GM19351 (cell line): ENCODE data around the gene ANKLE2.
"Not testable (repeated sequence)": the region's sequence is repeated elsewhere in the genome, so short reads cannot be mapped to it uniquely, and the experiment has no call there.

Experiments
- ATAC-seq: cut with Tn5 transposase; IDR thresholded peaks from one replicate; pipeline ENCODE4 v1.9.1; 2021; ENCODE audit warnings: mild to moderate bottlenecking, moderate library complexity; ENCODE audit not compliant: unreplicated experiment

The ANKLE2 gene

GRCh38 chr12:132720606-132721345 lies 40.9 kb downstream of the ANKLE2 start:
- no peak for ATAC-seq

DNA sequence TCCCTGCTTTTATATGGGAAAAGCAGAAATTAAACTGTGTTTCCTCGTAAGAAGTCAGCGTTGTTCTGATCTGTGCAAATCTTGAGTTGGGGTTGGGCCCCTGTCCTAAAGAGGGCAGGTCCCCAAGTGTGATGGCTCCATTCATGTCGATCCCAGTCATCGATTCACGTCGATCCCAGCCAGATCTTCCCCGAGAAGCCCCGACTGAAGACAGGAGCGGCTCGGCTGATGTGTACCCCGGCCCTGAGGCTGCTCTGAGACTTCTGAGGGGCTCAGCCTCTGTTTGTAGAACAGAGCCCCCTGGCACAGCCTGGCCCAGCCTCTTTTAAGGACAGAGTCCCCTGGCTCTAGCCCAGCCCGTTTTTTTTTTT lies 41.7 kb downstream of the ANKLE2 start:
- ATAC-seq = no peak

- ATAC-seq = no peak
Measured at GRCh38 chr12:132719141-132719953, 42.3 kb downstream of the ANKLE2 start.

GRCh38 chr12:132718644-132719043 lies 43.0 kb downstream of the ANKLE2 start:
- no peak for ATAC-seq

DNA sequence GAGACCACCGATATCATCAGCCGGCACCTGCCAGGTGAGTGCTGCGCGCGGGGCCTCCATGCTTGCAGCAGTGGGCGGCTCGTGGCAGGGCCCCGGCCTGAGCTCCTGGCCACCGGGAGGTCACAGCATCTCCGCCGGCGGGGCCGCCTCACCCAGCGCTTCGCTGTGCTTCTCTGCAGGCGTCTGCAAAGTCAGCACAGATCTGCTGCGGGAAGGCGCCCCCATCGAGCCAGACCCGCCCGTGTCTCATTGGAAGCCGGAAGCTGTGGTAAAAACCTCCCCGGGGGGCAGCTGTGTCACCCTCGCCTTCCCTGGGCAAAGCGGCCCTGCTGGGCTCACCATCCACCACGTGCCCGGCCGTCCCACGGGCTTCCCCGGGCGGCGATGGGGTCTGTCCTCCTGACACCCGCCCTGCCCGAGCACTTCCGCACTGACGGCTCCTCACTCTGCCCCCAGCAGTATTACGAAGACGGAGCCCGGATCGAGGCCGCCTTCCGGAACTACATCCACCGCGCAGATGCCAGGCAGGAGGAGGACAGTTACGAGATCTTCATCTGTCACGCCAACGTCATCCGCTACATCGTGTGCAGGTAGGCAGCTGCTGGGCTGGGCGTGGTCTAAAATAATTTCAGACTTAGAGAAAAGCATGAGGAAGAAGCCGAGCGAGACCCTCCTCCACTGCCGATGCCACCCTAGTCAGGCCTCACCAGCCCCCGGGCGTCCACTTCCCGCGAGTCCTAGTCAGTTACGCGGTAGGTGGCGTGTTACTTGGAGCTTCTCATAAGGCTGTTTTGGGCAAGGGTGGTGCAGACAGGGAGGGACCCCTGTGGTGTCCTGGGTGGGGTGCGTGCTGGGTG lies 43.9 kb downstream of the ANKLE2 start:
- ATAC-seq = no peak

DNA sequence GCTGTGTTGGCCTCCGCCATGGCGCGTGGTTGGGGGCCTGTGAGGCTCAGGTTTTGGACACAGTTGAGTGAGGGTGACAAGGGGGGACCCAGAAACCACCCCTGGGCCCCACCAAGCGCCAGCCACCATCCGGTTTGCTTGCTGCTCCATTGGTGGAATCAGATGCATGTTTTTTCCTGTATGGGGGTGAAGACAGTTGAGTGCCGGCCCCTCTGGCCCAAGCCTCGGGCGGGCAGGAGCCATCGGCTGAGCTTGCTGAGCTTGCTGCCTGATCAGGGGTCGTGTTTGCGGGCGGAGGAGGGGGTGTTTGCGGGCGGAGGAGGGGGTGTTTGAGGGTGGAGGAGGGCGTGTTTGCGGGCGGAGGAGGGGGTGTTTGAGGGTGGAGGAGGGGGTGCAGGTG lies 44.6 kb downstream of the ANKLE2 start:
- ATAC-seq = no peak

DNA sequence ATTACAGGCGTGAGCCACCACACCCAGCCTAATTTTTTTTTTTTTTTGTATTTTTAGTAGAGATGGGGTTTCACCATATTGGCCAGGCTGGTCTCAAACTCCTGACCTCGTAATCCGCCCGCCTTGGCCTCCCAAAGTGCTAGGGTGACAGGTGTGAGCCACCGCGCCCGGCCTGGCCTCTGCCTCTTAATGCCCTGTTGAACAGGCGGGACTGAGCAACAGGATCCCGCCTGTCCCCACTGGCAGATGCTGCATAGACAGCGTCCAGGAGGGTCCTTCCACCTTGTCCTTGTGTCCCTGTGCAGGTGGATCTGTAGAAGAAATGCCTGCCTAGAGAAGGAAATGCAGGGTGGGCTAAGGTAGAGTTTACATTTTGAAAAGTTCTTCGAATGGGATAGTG lies 45.3 kb downstream of the ANKLE2 start:
- no peak for ATAC-seq

DNA sequence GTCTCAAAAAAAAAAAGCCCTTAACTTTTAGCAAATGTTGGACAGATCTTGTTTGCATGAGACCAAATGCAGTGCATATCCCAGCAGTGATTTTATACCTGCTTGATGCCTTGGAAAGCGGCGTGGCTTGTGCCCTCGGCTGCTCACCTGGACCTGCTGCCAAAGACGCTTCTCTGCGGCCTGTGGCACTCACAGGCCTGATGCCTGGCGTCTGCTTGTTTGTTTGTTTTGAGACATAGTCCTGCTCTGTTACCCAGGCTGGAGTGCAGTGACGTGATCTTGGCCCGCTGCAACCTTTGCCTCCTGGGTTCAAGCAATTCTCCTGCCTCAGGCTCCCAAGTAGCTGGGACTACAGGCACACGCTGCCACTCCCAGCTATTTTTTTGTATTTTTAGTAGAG lies 45.8 kb downstream of the ANKLE2 start:
- ATAC-seq = no peak

DNA sequence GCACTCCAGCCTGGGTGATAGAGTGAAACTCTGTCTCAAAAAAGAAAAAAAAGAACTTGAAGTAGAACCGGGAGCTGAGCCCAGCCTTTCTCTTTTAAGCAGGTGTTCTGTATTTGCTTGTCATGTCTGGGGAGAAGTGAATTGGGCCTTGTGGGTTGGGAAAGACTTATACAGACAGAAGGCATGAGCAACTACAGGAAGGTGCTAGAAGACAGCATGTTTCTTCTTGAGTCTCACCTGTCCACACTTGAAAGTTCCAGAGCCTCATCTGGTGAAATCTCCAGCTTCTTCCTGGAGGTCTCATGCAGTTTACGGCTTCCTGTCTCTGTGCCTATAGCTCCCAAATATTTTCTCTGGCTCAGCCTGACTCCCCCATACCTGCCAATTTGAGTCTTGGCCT lies 48.5 kb downstream of the ANKLE2 start:
- ATAC-seq = no peak

DNA sequence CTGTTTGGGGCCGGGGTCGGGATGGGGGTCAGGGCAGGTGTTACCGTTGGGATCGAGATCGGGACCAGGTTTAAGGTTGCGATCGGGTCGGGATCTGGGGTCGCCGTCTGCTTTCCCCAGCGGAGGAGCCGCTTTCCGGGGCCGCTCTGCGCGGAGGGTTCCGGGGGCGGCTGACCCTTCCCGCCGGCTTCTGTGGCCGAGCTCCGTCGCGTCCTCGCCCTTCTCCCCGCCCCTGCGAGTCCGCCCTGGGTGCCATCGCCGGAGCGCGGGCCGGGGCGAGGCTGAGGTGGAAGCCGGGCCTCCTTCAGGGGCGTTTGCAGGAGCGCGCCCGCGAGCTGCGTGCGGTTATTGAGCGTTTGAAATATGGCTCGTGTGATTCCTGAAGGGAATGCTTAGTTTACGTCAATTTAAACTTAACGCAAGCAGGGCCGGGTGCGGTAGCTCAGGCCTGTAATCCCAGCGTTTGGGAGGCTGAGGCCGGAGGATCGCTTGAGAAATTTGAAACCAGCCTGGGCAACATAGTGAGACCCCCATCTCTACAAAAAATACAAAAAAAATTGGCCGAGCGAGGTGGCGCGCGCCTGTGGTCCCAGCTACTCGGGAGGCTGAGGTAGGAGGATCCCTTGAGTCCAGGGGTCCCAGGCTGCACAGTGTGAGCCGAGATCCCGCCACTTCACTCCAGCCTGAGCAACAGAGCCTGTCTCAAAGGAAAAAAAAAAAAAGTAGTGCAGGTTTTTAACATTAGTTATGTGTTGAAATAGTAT lies 50.4 kb downstream of the ANKLE2 start:
- peak; percentile 33 for ATAC-seq

DNA sequence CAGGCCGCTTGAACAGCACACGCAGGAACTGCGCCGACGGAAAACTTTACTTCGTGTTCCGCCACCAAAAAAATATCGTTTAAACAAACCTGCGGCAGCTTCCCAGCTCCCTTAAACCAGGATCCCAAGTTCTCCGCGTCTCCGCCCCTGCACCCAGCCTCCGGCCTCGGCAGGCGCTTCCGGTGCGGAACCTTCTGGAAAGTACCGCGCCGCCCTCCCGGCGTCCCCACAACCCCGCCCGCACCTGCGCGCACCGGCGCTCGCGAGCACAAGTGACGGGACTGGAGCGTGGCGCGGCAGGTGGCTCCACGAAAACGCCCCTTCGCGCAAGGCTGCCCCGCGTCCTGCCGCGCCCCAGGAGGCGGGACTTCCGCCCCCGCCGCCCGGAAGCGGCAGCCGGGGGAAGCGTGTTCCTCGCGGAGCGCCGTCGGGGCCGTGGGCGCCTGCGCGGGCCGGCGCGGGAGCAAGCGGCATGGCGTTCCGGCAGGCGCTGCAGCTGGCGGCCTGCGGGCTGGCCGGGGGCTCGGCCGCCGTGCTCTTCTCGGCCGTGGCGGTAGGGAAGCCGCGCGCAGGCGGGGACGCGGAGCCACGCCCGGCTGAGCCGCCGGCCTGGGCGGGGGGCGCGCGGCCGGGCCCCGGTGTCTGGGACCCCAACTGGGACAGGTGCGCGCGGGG lies 51.1 kb downstream of the ANKLE2 start, which contains the start of gene PGAM5:
TSS of gene PGAM5 (plus strand) at position 438 of the 675 bp plus-strand sequence. CDS start at position 473, 35 bp downstream.
- ATAC-seq = peak; percentile 86

GRCh38 chr12:132710043-132710404 lies 51.6 kb downstream of the ANKLE2 start:
- peak; percentile 28 for ATAC-seq

GRCh38 chr12:132708150-132708549 lies 53.5 kb downstream of the ANKLE2 start:
- ATAC-seq = no peak

- no peak for ATAC-seq
Measured at GRCh38 chr12:132707241-132707640, 54.4 kb downstream of the ANKLE2 start.

DNA sequence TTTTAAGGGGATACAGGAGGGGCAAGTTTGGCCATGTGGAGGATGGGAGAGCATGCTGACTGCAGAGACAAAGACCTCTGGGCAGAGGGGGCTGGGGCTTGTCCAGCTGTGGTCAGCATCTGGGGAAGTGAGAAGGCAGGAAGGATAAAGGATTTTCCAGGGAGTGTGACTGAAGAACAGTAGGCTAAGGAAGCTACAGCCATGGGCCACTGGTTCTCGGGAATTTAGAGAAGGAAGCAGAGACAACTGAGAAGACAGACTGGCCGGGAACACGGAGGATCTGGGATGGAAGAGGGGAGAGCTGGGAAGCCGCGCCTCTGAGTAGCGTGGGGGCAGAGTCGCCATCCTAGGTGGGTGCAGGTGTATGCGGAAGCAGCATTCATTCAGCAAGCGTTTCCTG lies 58.0 kb downstream of the ANKLE2 start:
- no peak for ATAC-seq

DNA sequence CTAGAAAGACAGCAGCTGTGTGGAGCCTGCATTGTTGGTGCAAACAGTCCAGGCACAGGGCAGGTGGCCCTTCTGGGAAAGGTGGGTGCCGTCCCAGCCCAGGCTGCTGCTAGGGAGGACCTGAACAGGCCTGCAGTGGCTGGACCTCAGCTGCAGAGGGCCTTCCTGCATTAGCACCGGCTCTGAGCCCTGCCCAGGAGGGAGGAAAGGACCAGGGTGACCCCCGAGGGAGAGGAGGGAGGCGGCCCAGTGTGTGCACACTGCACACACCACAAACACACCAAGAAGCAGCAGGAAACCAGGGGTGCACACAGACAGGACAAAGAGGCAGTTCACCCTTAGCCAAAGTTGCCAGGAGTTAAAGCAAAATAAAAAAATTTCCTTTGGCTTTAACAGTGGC lies 59.0 kb downstream of the ANKLE2 start:
- no peak for ATAC-seq

- ATAC-seq = peak; percentile 57
Measured at GRCh38 chr12:132700212-132700822, 61.3 kb downstream of the ANKLE2 start.

- no peak for ATAC-seq
Measured at GRCh38 chr12:132698341-132698740, 63.3 kb downstream of the ANKLE2 start.

DNA sequence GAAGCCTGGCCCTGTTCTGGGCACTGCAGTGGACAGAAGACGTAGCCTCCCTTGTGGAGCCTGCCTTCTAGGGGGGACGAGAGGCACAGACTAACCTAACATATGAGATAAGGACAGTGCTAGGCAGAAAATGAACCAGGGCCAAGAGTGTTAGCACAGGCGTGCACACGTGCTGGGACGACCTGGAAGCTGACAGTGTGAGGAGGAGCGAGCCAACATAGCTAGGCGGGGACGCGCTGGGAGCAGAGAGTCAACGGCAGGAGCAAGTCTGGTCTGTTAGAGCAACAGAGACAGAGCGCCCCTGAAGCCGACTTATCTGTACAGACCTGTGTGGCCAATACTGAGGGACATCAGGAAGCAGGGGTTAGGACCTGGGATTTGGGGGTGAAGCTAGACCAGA lies 66.2 kb downstream of the ANKLE2 start:
- ATAC-seq = no peak

DNA sequence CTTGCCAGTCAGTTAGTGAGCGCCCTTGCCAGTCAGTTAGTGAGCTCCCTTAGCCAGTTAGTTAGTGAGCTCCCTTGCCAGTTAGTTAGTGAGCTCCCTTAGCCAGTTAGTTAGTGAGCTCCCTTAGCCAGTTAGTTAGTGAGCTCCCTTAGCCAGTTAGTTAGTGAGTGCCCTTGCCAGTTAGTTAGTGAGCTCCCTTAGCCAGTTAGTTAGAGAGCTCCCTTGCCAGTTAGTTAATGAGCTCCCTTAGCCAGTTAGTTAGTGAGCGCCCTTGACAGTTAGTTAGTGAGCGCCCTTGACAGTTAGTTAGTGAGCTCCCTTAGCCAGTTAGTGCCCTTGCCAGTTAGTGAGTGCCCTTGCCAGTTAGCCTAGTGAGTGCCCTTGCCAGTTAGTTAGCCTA lies 66.7 kb downstream of the ANKLE2 start:
- ATAC-seq = not testable (repeated sequence)
